Uterus (tissue), 4 donors: ENCODE results near the gene STIMATE. TPM values are rescaled to one million over a fixed set of nuclear protein-coding genes. Genes with fewer than 3 reads are reported as not detected.

Experiments
- DNase-seq, 2 donors: peaks; one replicate each; pipeline ENCODE4 v3.0.0-alpha.2; 2019 to 2020
- H3K27ac ChIP-seq, 2 donors: fragments of 200-600 bp; sonication (generic); 1 replicate in 1 of 2; 2 replicates in 1 of 2; pipeline ENCODE4 v1.5.1; 2016 to 2018
- H3K27me3 ChIP-seq, 2 donors: fragments of 200-600 bp; sonication (generic); one replicate each; pipeline ENCODE4 v1.5.1; 2018 to 2019; ENCODE audit warnings: control low read depth in 1 of 2
- H3K36me3 ChIP-seq, 2 donors: fragments of 200-600 bp; sonication (generic); one replicate each; pipeline ENCODE4 v1.5.1; 2019; ENCODE audit warnings: control low read depth in 1 of 2
- H3K4me1 ChIP-seq, 2 donors: fragments of 200-600 bp; sonication (generic); one replicate each; pipeline ENCODE4 v1.5.1; 2018 to 2019; ENCODE audit warnings: control low read depth in 1 of 2
- H3K4me3 ChIP-seq, 2 donors: fragments of 200-600 bp; sonication (generic); 1 replicate in 1 of 2; 2 replicates in 1 of 2; pipeline ENCODE4 v1.5.1; 2018 to 2019; ENCODE audit warnings: mild to moderate bottlenecking in 1 of 2
- H3K9me3 ChIP-seq, 2 donors: fragments of 200-600 bp; sonication (generic); one replicate each; pipeline ENCODE4 v1.5.1; 2019; ENCODE audit warnings: control low read depth in 1 of 2
- CTCF ChIP-seq, 4 experiments: fragments of 200-600 bp in 2 of 4; fragments of 450-650 bp in 2 of 4; sonication (generic) in 2 of 4; IDR thresholded peaks; one replicate each; pipeline ENCODE4 v1.5.1; 2016 to 2019; ENCODE audit warnings: antibody characterized with exemption in 4 of 4, mild to moderate bottlenecking in 2 of 4, moderate library complexity in 1 of 4
- POLR2A ChIP-seq, 2 donors: fragments of 450-650 bp; IDR thresholded peaks; one replicate each; pipeline ENCODE4 v1.6.1; 2016; ENCODE audit warnings: antibody characterized with exemption in 2 of 2, mild to moderate bottlenecking in 1 of 2, moderate library complexity in 1 of 2
- intact Hi-C: fragments of 100-400 bp; cut with DNase I; formaldehyde crosslinking; loops from one replicate; pipeline ENCODE4 v1.15.1; 2023; ENCODE audit warnings: low total_unique reads
- total RNA-seq, 4 donors: library from RNA; depleted of rRNA in 3 of 4; stranded (reverse); fragments of >200 nt in 3 of 4; gene quantifications; one replicate each; pipeline versions ENCODE4 v1.1.0 to v1.2.4, GENCODE V29; 2014 to 2023
- donor health status: DM: yes; HTN: yes; CAD: no.

The STIMATE gene
- total RNA-seq, 4 donors from 2014 or later: 6.7 to 24.1 (median 21.5) TPM

DNA sequence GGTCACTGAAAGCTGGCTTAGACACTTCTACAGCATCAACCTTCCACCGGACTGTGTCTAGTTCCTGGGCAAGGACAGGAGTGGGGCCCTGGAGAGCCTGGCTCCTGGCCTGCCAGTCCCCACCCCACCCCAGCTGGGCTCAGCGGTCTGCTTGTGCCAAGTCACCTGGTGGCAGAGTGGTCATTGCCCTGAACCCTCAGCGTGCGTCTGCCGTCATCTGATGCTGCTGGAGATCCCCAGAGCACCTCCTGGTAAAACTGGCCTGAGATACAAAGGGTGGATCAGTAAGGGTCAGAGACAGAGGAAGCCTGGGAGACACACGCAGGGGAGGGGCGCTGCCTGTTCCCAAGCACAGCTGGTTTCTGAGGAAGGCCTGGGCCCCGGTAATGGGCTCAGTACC, 83.5 kb downstream of the STIMATE start:
- H3K27me3 ChIP-seq: no peaks in the 10 kb centered on the region

DNA sequence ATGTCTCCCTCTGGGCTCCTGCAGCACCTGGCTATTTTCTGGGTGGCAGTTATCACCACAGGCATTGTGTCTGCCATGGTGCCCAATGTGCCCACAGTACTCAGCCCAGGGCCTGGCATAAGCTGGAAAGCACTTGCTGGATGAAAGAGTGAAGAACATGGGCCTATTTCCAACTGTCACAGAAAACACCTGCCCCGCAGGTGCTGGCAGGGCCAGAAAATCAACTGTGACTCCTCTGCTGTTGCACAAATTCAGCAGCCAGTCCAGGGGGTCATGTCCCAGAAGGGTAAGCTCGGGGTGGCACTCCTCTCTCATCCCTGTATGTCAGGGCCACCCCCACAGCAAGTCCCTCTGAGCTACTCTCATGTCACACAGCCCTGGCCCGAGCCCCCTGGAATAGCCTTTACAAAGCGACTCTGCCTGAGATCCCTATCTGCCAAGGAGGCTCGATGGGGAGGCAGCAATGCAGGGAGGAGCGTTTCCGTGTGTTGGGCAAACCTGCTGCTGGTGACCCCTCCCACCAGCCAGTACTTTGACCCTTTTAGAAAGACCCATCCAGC, 85.8 kb downstream of the STIMATE start:
- intact Hi-C loops: no loop called here

More for the DNA sequence above, 83.5 kb downstream of the STIMATE start:
- H3K9me3 ChIP-seq: no peaks in the 10 kb centered on the region
- H3K4me3 ChIP-seq: no peak overlapping the region
- H3K36me3 ChIP-seq: no peaks in the 10 kb centered on the region
- TF ChIP-seq CTCF (IDR thresholded peaks at IDR 0.05) (no peak), POLR2A (IDR thresholded peaks at IDR 0.05) (no peak)
- no peak overlapping the region for H3K27ac ChIP-seq
- no peak for DNase-seq
- H3K4me1 ChIP-seq: no peaks in the 10 kb centered on the region
- intact Hi-C loops: no loop called here

DNA sequence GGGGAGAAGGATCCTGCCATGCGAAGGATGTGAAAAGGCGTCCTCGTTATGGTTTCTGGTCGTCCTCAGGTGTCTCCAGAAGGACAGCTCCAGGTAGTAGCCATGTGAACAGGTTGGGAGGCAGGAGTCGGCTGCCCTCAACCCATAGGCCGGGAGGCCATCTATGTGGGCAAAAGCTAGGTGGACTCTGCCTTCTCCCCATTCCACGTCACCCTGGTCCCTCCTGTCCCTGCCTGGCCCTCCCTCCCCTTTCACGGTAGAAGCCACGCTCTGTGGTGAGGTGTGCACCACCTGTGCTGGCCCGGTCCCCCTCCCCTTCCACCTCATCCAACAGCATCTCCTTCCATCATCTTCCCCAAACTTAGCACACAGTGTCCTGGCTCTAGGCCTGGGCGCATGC, 86.4 kb downstream of the STIMATE start:
- Histone ChIP-seq H3K9me3 (no peaks in the 10 kb centered on the region), H3K27me3 (no peaks in the 10 kb centered on the region), H3K36me3 (no peaks in the 10 kb centered on the region), H3K4me3 (no peak overlapping the region), H3K4me1 (no peaks in the 10 kb centered on the region), H3K27ac (no peak overlapping the region)
- TF ChIP-seq CTCF (IDR thresholded peaks at IDR 0.05) (no peak), POLR2A (IDR thresholded peaks at IDR 0.05) (no peak)
- no peak for DNase-seq
- intact Hi-C loops: no loop called here

More for the DNA sequence above, 85.8 kb downstream of the STIMATE start:
- H3K4me3 ChIP-seq: no peak overlapping the region
- DNase-seq: no peak
- no peak overlapping the region for H3K27ac ChIP-seq
- TF ChIP-seq POLR2A (IDR thresholded peaks at IDR 0.05) (no peak), CTCF (IDR thresholded peaks at IDR 0.05) (no peak)
- H3K9me3 ChIP-seq: no peaks in the 10 kb centered on the region
- no peaks in the 10 kb centered on the region for H3K36me3 ChIP-seq
- H3K27me3 ChIP-seq: no peaks in the 10 kb centered on the region
- no peaks in the 10 kb centered on the region for H3K4me1 ChIP-seq

- TF ChIP-seq POLR2A (IDR thresholded peaks at IDR 0.05): no peak
- no peak for TF ChIP-seq CTCF (IDR thresholded peaks at IDR 0.05)
- no peaks in the 10 kb centered on the region for H3K36me3 ChIP-seq
- DNase-seq: no peak
Measured at GRCh38 chr3:52809662-52810377, 87.5 kb downstream of the STIMATE start.

DNA sequence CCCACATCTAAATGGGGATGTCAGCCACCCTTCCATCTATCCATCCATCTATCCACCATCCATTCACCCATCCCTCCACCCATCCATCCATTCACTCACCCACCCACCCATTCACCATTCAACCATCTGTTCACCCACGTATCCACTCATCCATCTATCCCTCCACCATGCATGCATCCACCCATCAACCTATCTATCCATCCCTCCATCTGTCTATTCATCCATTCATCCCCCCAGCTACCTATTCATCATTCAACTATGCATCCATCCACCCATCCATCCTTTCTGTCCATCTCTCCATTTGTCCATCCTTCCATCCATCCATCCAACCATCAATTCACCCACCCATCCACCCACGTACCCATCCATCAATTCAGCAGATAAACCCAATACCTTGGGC, 88.2 kb downstream of the STIMATE start:
- no peaks in the 10 kb centered on the region for H3K4me1 ChIP-seq
- intact Hi-C loops: no loop called here
- TF ChIP-seq POLR2A (IDR thresholded peaks at IDR 0.05) (no peak), CTCF (IDR thresholded peaks at IDR 0.05) (no peak)
- DNase-seq: no peak
- H3K4me3 ChIP-seq: no peak overlapping the region
- no peaks in the 10 kb centered on the region for H3K36me3 ChIP-seq
- H3K9me3 ChIP-seq: no peaks in the 10 kb centered on the region
- no peaks in the 10 kb centered on the region for H3K27me3 ChIP-seq
- H3K27ac ChIP-seq: no peak overlapping the region

More at GRCh38 chr3:52809662-52810377, 87.5 kb downstream of the STIMATE start:
- H3K27ac ChIP-seq: no peak overlapping the region
- no peaks in the 10 kb centered on the region for H3K27me3 ChIP-seq
- intact Hi-C loops: no loop called here
- H3K4me1 ChIP-seq: no peaks in the 10 kb centered on the region
- H3K9me3 ChIP-seq: no peaks in the 10 kb centered on the region
- no peak overlapping the region for H3K4me3 ChIP-seq
